Loucy (cell line): Measurements from ENCODE around the gene ADAMTS2.

ENCODE experiments used
- H2AFZ ChIP-seq: fragments of 200-600 bp; sonication (generic); 2 replicates; pipeline ENCODE4 v1.6.0; 2016; ENCODE audit warnings: antibody characterized with exemption, mild to moderate bottlenecking, low read length, moderate library complexity
- H3F3A ChIP-seq: fragments of 200-600 bp; 2 replicates; pipeline ENCODE4 v1.6.0; 2016; ENCODE audit warnings: antibody characterized with exemption, low read depth, mild to moderate bottlenecking
- H3K27me3 ChIP-seq: fragments of 200-600 bp; sonication (generic); 2 replicates; pipeline ENCODE4 v1.6.1; 2014; ENCODE audit warnings: low read length, mild to moderate bottlenecking; ENCODE audit not compliant: insufficient read depth, poor library complexity, severe bottlenecking
- H3K36me3 ChIP-seq: fragments of 200-600 bp; sonication (generic); 2 replicates; pipeline ENCODE4 v1.6.1; 2016; ENCODE audit warnings: low read length; ENCODE audit not compliant: insufficient read depth
- H3K4me1 ChIP-seq: fragments of 200-600 bp; sonication (generic); 2 replicates; pipeline ENCODE4 v1.5.1; 2014; ENCODE audit warnings: low read length, mild to moderate bottlenecking; ENCODE audit not compliant: insufficient read depth, poor library complexity, severe bottlenecking
- H3K4me2 ChIP-seq: fragments of 200-600 bp; sonication (generic); 2 replicates; pipeline ENCODE4 v1.6.0; 2014; ENCODE audit warnings: antibody characterized with exemption, low read length, low read depth, mild to moderate bottlenecking; ENCODE audit not compliant: poor library complexity, severe bottlenecking
- H3K4me3 ChIP-seq: fragments of 200-600 bp; sonication (generic); 2 replicates; pipeline ENCODE4 v1.5.1; 2014; ENCODE audit warnings: low read length, mild to moderate bottlenecking, mixed read lengths; ENCODE audit not compliant: poor library complexity, severe bottlenecking
- H3K79me2 ChIP-seq: fragments of 200-600 bp; sonication (generic); 2 replicates; pipeline ENCODE4 v1.6.1; 2014; ENCODE audit warnings: low read length; ENCODE audit not compliant: insufficient read depth
- H3K9ac ChIP-seq: fragments of 200-600 bp; sonication (generic); 2 replicates; pipeline ENCODE4 v1.6.0; 2014; ENCODE audit warnings: mild to moderate bottlenecking, low read depth, low read length, moderate library complexity; ENCODE audit not compliant: poor library complexity, severe bottlenecking
- H3K9me2 ChIP-seq: fragments of 200-600 bp; sonication (generic); replicated peaks from 2 replicates; pipeline ENCODE4 v1.6.1; 2016; ENCODE audit warnings: low read depth, low read length, mixed read lengths
- H3K9me3 ChIP-seq: fragments of 200-600 bp; sonication (generic); 2 replicates; pipeline ENCODE4 v1.6.1; 2014; ENCODE audit warnings: mild to moderate bottlenecking, antibody characterized with exemption, low read length, low read depth; ENCODE audit not compliant: insufficient read depth
- H4K20me1 ChIP-seq: fragments of 200-600 bp; sonication (generic); 2 replicates; pipeline ENCODE4 v1.6.0; 2014; ENCODE audit warnings: antibody characterized with exemption, low read length, mild to moderate bottlenecking; ENCODE audit not compliant: insufficient read depth, poor library complexity, severe bottlenecking
- EZH2phosphoT487 ChIP-seq: fragments of 200-600 bp; IDR thresholded peaks from 2 replicates; pipeline ENCODE4 v1.6.1; 2018; ENCODE audit warnings: antibody characterized with exemption, mild to moderate bottlenecking, moderate library complexity, borderline replicate concordance
- TF ChIP-seq, protein P1 (sequence below): fragments of 200-600 bp; sonication (generic); conservative IDR thresholded peaks from 2 replicates; pipeline ENCODE4 v1.5.1; 2014; ENCODE audit warnings: mild to moderate bottlenecking, antibody characterized with exemption, low read length

ADAMTS2 gene

DNA sequence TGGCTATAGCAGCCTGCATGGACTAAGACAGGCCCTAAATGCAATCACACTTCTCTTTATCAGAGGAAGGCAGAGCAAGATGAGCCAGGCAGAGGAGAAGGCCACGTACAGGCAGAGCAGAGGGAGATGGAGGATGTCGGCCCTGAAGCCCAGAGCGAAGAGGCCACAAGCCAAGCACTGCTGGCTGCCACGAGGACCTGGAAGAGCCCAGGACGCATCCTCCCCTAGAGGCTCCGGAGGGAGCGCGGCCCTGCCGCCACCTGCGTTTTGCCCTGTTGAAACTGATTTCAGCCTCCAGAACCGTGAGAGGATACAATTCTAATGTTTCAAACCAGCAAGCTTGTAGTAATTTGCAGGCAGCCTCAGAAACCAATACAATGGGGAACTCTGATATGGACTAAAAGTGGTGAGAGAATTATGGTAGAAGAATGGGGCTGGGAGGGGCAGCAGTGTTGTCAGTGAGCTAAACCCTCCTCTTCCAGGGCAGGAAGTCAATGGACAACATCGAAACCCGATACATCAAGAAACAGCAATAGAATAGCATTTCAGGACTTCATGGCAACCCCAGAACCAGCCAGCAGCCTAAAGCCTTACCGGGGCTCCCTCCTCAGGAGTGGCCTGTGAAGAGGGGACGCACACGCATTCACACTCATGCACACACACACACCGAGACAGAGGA, 32.6 kb downstream of the ADAMTS2 start:
- no peak overlapping the region for H3K4me2 ChIP-seq
- H3F3A ChIP-seq: no peaks in the 10 kb centered on the region
- H3K36me3 ChIP-seq: no peaks in the 10 kb centered on the region
- no peaks in the 10 kb centered on the region for H3K9me2 ChIP-seq
- no peak overlapping the region for H2AFZ ChIP-seq
- no peaks in the 10 kb centered on the region for H3K79me2 ChIP-seq
- no peak overlapping the region for H3K9ac ChIP-seq
- TF ChIP-seq, protein P1, sequence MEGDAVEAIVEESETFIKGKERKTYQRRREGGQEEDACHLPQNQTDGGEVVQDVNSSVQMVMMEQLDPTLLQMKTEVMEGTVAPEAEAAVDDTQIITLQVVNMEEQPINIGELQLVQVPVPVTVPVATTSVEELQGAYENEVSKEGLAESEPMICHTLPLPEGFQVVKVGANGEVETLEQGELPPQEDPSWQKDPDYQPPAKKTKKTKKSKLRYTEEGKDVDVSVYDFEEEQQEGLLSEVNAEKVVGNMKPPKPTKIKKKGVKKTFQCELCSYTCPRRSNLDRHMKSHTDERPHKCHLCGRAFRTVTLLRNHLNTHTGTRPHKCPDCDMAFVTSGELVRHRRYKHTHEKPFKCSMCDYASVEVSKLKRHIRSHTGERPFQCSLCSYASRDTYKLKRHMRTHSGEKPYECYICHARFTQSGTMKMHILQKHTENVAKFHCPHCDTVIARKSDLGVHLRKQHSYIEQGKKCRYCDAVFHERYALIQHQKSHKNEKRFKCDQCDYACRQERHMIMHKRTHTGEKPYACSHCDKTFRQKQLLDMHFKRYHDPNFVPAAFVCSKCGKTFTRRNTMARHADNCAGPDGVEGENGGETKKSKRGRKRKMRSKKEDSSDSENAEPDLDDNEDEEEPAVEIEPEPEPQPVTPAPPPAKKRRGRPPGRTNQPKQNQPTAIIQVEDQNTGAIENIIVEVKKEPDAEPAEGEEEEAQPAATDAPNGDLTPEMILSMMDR: no peak
- no peak for TF ChIP-seq EZH2phosphoT487
- H3K4me1 ChIP-seq: no peaks in the 10 kb centered on the region
- no peaks in the 10 kb centered on the region for H3K9me3 ChIP-seq
- no peaks in the 10 kb centered on the region for H3K27me3 ChIP-seq
- no peaks in the 10 kb centered on the region for H4K20me1 ChIP-seq
- no peak overlapping the region for H3K4me3 ChIP-seq

DNA sequence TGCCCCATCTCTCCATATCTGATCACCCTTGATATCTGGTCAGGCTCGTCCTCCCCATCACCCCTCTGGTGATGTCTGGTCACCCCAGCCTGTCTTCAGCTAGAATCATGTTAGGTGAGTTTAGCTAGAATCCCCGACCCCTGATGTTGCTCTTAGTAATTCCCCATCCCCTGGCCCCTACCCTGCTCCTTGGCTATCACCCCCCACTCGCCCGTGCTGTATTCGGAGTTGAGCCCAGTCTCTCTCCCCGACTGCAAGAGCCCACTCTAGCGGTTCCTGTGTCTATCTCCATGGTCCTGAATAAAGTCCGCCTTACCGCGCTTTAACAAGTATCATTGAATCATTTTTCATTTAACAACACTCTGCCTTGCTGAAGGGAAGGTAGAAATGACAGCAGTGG, 33.7 kb downstream of the ADAMTS2 start:
- Histone ChIP-seq H3K4me3 (no peak overlapping the region), H3F3A (no peaks in the 10 kb centered on the region)

DNA sequence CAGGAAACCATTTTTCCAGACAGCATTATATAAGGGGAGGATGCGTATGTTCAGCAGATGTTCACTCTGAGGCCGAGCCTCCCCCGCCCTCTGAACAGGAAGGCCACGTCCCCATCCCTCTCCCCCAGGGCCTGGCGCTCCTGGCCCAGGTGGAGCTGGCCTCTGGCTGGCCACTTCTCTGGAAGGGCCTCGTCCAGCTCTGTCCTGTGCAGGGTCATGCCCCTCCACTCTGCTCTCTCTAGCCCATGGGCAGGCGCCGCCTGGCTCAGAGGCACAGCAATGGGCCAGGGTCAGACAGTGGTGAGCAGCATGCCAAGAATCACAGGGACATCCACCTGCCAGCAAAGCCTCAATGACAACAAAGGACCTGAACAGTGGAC, 34.2 kb downstream of the ADAMTS2 start:
- TF ChIP-seq EZH2phosphoT487: no peak
- TF ChIP-seq, protein P1: no peak
- Histone ChIP-seq H3K4me3 (no peak overlapping the region), H3K9me3 (no peaks in the 10 kb centered on the region), H3K36me3 (no peaks in the 10 kb centered on the region), H2AFZ (no peak overlapping the region), H3K4me2 (no peak overlapping the region), H3F3A (no peaks in the 10 kb centered on the region), H3K9ac (no peak overlapping the region), H3K79me2 (no peaks in the 10 kb centered on the region), H3K27me3 (no peaks in the 10 kb centered on the region), H3K4me1 (no peaks in the 10 kb centered on the region), H3K9me2 (no peaks in the 10 kb centered on the region), H4K20me1 (no peaks in the 10 kb centered on the region)

More for the DNA sequence above, 33.7 kb downstream of the ADAMTS2 start:
- Histone ChIP-seq H4K20me1 (no peaks in the 10 kb centered on the region), H3K4me2 (no peak overlapping the region), H3K79me2 (no peaks in the 10 kb centered on the region), H2AFZ (no peak overlapping the region), H3K27me3 (no peaks in the 10 kb centered on the region), H3K36me3 (no peaks in the 10 kb centered on the region), H3K4me1 (no peaks in the 10 kb centered on the region), H3K9ac (no peak overlapping the region), H3K9me2 (no peaks in the 10 kb centered on the region), H3K9me3 (no peaks in the 10 kb centered on the region)
- TF ChIP-seq, protein P1: no peak
- TF ChIP-seq EZH2phosphoT487: no peak
